ENCODE measurements around the gene SPI1.

- TF ChIP-seq POLR2A (IDR thresholded peaks at IDR 0.05; ENCODE audit: low read length) (no peak), GATA1 (IDR thresholded peaks at IDR 0.05; ENCODE audit: low read depth, low read length) (no peak)
These were observed 19.2 kb downstream of the SPI1 start for GRCh38 chr11:47359162-47359561.
